Measurements from ENCODE around the gene PRUNE1.

PRUNE1 gene

GRCh38 chr1:151007853-151008243, 401 bp upstream of the PRUNE1 start:
- DNase-seq = no peak

DNA sequence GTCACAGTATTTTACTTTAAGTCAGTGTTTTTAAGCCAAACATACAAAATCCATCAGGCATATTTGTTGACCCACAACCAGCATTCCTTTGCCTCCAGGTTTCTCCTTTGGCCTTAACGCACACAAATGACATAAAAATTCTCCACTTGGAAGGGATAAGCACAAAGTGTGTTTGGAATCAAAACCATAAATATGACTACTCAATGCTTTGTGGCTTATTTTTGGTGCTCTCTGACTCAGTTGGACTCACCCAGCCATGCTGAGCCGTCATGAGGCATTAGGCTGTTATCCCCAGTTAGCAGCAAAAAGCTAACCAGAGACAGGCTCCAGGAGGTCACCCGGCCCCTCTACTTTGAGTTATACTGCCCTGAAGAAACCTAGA, 948 bp downstream of the PRUNE1 start:
- DNase-seq = no peak

DNA sequence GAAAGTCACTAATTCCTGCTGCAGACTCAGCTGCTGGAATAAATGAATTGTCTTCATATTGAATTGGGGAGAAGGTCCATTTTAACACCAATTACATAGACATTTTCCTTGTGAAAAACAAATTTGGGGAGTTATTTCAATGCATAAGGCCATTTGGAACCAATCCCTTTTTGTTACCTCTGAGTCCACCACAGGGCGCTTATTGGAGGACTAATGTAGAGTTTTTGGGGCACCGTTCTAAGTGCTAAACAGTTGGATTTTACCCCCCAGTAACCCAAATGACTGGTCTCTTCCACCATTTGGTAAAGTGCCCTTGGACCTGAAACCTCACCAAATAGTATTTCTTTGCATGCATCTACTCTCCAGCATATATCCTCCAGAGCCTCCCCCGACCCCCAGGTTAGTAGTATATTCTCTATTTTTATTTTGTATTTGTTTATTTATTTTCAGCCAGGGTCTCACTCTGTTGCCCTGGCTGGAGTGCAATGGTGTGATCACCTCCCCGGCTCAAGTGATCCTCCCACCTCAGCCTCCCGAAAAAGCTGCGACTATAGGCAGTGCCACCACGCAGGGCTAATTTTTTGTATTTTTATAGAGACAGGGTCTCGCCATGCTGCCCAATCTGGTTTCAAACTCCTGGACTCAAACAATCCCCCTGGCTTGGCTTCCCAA, 1.6 kb downstream of the PRUNE1 start:
- DNase-seq = no peak

DNA sequence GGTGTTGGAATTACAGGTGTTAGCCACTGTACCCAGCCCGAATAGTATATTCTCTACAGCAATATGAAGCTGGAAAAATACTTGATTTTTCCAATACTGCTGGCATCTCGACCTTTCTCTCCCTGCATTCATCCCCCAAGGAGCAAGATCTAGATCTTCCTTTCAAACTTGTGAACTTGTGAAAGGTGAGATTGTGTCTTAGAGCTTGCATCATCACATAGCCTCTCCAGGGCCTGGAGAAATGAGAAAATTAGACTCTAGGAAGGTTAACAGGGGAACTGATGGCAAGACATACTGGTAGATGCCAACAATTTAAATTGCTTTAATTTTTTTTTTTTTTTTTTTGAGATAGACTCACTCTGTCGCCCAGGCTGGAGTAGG, 2.1 kb downstream of the PRUNE1 start:
- DNase-seq = no peak

DNA sequence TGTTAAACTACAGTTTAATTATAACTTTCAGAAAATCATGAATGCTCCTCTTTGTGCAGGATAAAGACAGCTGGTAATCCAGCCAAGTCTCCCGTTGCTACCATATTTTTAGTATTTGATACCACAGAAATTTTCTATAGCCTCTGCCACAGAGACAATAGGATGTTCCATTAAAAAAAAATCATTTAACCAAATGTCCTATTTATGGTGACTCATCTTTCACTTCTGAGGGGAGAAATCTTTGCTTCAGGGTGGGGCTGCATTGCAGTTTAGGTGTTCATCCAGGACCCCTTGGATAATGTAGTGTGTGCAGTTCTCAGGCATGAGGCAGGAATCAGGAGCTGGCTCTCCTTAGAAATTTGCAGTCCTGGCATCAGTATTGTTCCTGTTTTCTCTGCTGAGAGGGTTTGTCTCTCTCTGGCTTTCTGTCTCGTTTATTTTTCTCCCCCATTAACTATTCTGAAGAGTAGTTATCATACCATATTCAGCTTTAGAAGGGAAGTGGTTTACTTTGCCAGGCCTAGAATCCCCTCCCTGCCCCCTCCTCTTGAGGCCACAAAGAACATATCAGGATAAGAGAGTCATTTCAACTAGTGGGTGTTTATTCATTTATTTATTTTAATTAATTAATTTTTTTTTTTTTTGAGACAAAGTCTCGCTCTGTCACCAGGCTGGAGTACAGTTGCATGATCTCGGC, 3.1 kb downstream of the PRUNE1 start:
- DNase-seq = no peak

DNA sequence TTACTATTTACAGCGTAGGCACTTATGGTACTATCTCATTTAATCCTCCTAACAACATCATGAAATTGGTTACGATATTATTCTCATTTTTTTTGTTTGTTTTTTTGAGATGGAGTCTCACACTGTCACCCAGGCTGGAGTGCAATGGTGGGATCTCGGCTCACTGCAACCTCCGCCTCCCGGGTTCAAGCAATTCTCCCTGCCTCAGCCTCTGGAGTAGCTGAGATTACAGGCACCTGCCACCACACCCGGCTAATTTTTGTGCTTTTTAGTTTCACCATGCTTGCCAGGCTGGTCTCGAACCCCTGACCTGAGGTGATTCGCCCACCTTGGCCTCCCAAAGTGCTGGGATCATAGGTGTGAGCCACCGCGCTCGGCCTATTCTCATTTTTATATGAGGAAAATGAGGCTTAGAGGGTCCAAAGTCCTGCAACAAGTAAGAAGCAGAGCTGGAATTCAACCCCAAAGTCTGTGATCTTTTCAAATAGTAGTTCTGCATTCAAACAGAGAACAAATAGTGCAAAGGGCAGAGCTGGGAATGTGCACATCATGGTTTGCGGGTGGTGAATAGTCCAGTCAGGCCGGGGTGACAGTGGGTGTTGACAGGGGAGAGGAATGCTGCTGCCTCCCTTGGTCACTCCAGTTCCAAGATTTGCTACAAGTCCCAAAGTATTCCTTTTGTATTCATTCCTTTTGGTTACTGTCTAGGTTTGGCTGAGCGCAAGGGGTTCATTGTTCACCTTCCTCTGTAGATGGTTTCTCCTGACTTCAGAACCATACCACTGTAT, 4.6 kb downstream of the PRUNE1 start:
- DNase-seq = no peak

DNA sequence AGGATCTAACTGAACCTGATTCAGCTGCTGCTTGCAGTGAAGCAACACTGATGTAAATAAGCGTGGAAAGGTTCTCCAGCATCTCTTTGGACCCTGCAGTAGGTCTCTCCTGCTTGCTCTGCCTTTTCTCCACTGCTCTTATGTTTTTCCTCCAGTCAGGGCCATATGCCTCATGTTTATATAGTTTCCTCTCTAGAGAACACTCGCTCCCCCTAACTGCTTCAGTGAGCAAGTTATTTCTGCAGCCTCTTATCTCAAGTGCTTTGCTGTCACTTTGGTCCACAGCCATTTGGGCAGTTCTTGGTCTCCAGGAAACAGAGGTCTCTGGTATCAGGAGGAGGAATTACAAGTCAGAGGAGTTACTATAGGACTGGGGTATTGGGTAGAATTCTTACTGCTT, 5.3 kb downstream of the PRUNE1 start:
- no peak for DNase-seq

DNA sequence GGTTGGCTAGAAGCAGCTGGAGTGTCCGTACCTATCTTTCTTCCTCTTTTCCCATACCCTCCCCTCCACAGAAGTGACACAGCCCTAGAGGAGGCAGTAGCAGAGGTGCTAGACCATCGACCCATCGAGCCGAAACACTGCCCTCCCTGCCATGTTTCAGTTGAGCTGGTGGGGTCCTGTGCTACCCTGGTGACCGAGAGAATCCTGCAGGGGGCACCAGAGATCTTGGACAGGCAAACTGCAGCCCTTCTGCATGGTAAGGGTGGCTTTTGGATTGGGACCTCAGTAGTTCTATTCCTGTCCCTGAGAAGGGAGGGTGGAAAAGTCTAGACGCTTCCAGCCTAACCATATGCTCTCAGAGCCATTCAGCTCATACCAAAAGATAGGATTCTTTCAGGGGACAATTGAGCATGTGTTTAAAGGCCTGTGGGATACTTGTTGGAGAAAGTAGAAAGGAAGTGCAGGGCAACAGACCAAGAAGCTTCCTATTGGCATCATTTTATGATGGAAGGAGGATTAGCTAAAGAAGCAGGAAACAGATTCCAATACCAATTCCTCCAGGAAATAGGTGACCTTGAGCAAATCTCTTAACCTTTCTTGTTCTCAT, 16.4 kb downstream of the PRUNE1 start:
- peak; percentile 84 to 87 for DNase-seq

DNA sequence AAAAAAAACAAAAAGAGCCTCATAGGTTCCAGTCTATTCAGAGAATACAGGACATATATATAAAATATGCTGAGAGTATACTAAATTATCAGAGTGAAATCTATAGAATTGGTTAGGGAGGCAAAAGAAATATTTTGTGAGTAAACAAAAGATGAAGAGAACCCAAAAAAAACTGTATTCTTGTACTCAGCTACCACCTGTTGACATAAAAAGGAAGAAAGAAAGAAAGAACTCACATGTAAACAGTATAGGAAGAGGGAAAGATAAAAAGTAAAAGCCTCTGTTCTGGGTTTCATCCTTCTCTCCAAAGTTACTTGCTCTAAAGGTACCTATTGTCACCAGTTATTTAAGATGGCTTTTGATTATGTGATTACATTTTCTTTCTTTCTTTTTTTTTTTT, 18.2 kb downstream of the PRUNE1 start:
- DNase-seq = no peak

DNA sequence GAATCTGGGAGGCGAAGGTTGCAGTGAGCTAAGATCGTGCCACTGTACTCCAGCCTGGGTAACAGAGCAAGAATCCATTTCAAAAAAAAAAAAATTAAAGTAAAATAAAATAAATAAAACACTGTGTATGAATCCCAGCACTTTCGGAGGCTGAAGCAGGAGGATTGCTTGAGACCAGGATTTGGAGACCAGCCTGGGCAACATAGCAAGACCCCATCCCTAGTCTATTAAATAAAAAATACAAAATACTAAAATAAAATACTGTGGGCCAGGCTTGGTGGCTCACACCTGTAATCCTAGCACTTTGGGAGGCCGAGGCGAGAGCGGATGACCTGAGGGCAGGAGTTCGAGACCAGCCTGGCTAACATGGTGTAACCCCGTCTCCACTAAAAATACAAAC, 23.9 kb downstream of the PRUNE1 start:
- DNase-seq = no peak

GRCh38 chr1:151035167-151035566, 26.9 kb downstream of the PRUNE1 start:
- DNase-seq = no peak

DNA sequence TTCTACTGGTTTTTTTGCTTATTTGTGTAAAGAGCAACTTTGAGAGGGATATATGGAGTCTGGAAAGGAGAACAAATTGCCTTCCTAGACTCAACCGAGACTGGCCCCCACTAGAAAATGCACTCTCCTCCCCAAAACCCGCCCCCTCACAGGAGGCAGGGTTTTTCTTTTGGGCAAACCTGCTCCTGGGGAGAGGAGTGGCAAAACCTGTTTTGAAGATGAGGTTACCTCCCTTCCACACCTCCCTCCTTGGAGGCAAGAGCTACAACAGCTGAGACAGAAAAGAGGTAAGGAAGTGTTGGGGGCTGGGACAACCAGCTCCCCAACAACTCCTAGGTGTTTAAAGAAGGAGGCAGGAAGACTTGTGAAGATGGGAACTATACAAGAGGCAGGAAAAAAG, 28.1 kb downstream of the PRUNE1 start, which contains the start of gene BNIPL:
BNIPL (plus strand) TSS at position 231 of the 400 bp plus-strand sequence; CDS start at position 371, 140 bp downstream.
- no peak for DNase-seq

- DNase-seq = no peak
Observed at GRCh38 chr1:151037032-151037431, 28.8 kb downstream of the PRUNE1 start.

DNA sequence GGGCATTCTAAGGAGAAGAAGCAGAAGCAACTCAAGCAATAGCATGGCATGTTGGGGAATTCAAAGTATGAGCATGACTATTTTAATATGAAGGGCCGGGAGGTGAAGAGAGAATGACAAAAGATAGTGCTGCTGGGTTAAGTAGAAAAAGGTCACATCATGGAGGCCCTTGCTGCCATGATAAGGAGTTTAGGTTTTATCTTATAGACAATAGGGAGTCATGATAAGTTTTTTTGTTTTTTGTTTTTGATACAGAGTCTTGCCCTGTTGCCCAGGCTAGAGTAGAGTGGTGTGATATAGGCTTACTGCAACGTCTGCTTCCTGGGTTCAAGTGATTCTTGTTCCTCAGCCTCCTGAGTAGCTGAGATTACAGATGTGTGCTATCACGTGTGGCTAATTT, 31.3 kb downstream of the PRUNE1 start:
- DNase-seq = no peak

GRCh38 chr1:151043163-151043562, 34.9 kb downstream of the PRUNE1 start:
- no peak for DNase-seq

DNA sequence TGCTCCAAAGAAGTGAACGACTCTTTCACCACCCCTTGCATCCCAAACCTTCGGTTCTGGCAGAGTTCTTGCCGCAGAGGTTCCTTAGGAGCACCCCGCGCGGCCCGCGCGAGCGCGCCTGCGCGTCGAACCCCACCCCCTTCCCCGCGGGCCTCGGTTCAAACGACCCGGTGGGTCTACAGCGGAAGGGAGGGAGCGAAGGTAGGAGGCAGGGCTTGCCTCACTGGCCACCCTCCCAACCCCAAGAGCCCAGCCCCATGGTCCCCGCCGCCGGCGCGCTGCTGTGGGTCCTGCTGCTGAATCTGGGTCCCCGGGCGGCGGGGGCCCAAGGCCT, 39.3 kb downstream of the PRUNE1 start, which contains the start of gene C1orf56:
C1orf56 (plus strand) TSS at position 161 of the 334 bp plus-strand sequence; CDS start at position 258, 97 bp downstream.
- peak; percentile 67 to 72 for DNase-seq

DNA sequence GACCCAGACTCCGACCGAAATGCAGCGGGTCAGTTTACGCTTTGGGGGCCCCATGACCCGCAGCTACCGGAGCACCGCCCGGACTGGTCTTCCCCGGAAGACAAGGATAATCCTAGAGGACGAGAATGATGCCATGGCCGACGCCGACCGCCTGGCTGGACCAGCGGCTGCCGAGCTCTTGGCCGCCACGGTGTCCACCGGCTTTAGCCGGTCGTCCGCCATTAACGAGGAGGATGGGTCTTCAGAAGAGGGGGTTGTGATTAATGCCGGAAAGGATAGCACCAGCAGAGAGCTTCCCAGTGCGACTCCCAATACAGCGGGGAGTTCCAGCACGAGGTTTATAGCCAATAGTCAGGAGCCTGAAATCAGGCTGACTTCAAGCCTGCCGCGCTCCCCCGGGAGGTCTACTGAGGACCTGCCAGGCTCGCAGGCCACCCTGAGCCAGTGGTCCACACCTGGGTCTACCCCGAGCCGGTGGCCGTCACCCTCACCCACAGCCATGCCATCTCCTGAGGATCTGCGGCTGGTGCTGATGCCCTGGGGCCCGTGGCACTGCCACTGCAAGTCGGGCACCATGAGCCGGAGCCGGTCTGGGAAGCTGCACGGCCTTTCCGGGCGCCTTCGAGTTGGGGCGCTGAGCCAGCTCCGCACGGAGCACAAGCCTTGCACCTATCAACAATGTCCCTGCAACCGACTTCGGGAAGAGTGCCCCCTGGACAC, 39.8 kb downstream of the PRUNE1 start:
- peak; percentile 59 to 63 for DNase-seq

DNA sequence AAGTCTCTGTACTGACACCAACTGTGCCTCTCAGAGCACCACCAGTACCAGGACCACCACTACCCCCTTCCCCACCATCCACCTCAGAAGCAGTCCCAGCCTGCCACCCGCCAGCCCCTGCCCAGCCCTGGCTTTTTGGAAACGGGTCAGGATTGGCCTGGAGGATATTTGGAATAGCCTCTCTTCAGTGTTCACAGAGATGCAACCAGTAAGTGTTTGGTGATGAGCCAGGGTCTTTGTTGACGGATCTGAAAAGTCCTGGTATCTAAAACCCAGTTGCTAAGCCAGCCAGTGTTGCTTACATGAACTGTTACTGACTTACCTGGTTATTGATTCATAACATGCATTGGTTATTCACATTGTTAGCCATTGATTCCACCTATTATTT, 40.4 kb downstream of the PRUNE1 start:
- no peak for DNase-seq

- no peak for DNase-seq
Observed at GRCh38 chr1:151049458-151049857, 41.2 kb downstream of the PRUNE1 start.

DNA sequence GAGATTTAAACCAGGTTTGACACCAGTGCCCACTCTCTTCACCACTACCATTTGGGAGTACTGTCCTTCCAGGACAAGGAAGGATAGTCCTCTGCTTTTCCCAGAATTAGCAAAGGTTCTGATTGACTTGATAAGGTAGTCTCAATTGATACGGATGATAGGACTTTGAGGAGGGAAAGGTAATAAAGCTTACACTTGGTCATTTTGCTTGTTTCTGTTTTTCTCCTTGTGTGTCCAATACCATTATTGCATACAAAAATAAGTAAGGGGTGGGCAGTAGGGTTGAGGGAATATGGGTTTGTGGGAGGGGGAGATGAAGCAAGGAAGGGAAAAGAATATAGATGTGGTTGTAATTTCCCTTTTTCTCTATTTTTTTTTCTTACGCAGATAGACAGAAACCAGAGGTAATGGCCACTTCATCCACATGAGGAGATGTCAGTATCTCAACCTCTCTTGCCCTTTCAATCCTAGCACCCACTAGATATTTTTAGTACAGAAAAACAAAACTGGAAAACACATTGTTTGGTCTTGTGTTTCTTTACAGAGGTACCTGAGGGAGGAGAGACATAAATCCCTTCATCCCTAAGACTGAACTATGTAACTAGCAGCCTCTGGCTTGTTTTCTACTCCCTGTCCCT, 41.9 kb downstream of the PRUNE1 start:
- no peak for DNase-seq

DNA sequence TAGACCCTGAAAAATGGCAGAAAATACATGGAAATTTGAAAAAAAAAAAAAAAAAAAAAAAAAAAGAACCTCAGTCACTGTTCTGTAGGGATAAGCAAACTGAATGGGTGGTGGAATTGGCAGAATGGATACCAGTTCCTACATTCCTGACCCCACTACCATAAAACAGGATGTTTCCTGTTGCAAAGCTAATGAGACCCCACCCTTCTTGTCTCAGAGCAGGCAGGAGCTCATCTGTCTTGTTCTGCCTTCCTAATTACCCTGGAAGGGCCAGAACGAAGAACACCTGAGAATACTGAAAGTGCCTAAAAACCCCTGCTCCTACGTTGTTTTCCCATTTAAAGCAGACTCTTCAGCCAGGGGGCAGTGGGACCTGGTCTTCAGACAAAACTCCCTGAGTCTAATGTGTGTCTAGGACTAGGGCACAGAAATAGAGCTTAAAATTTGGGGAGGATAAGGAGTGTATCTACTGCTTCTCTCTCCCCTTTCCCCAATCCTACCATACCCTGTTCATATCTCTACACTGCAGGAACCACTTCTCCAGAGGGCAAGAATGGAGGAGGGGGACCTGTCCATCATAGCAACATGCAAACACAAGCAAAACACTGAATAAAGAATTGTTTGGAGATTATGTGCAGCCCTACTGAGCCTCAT, 43.2 kb downstream of the PRUNE1 start:
- DNase-seq = no peak

Data from stimulated activated CD4-positive, alpha-beta T cell treated with anti-CD3 and anti-CD28 coated beads, Interleukin-2, amount 100 ng/mL, for 24 hours (primary cell).